ENCODE measurements around the gene AVPR1B.
"Not testable (repeated sequence)": the region's sequence is repeated elsewhere in the genome, so short reads cannot be mapped to it uniquely, and the experiment has no call there.

AVPR1B gene

GRCh38 chr1:206075786-206076755, 41.1 kb downstream of the AVPR1B start:
- Histone ChIP-seq H3K27ac (ENCODE audit: low read length) (no peak overlapping the region), H3K36me3 (ENCODE audit: control insufficient read depth, low read depth, low read length) (no peaks in the 10 kb centered on the region), H3K4me1 (ENCODE audit: control insufficient read depth, low read depth, low read length) (peaks cover 8% of the 10 kb centered on the region), H3K9ac (ENCODE audit: low read length) (no peak overlapping the region), H3K27me3 (ENCODE audit: control insufficient read depth, insufficient read depth, low read length) (no peaks in the 10 kb centered on the region), H3K9me3 (ENCODE audit: control insufficient read depth, low read depth, low read length) (no peaks in the 10 kb centered on the region), H3K4me3 (ENCODE audit: low read length) (no peak overlapping the region)

DNA sequence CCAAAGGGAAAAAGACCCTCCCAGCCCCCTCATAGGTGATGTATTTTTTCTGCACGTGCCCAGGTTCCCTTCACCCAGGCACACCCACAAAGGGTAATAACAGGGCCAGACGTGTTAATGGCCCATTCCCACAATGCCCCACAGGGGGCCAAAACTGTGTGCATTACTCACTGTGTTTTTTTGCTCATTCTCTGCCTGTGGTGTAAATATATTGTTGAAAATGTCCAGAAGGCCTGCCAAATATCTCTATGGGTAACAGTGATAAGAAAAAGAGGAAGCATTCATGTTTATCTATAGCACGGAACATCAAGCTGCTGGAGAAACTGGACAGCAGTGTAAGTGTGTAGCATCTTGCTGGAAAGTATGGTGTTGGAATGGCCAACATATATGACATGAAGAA, 42.3 kb downstream of the AVPR1B start:
- no peak overlapping the region for H3K27ac ChIP-seq (ENCODE audit: low read length)
- H3K4me1 ChIP-seq (ENCODE audit: control insufficient read depth, low read depth, low read length) = peaks cover 8% of the 10 kb centered on the region
- no peaks in the 10 kb centered on the region for H3K36me3 ChIP-seq (ENCODE audit: control insufficient read depth, low read depth, low read length)
- no peak overlapping the region for H3K4me3 ChIP-seq (ENCODE audit: low read length)
- no peak overlapping the region for H3K9ac ChIP-seq (ENCODE audit: low read length)
- H3K27me3 ChIP-seq (ENCODE audit: control insufficient read depth, insufficient read depth, low read length) = no peaks in the 10 kb centered on the region
- no peaks in the 10 kb centered on the region for H3K9me3 ChIP-seq (ENCODE audit: control insufficient read depth, low read depth, low read length)

GRCh38 chr1:206070627-206071304, 46.4 kb downstream of the AVPR1B start:
- Histone ChIP-seq H3K27ac (ENCODE audit: low read length) (no peak overlapping the region), H3K4me1 (ENCODE audit: control insufficient read depth, low read depth, low read length) (peaks cover 1% of the 10 kb centered on the region), H3K27me3 (ENCODE audit: control insufficient read depth, insufficient read depth, low read length) (no peaks in the 10 kb centered on the region), H3K9ac (ENCODE audit: low read length) (no peak overlapping the region), H3K36me3 (ENCODE audit: control insufficient read depth, low read depth, low read length) (no peaks in the 10 kb centered on the region), H3K9me3 (ENCODE audit: control insufficient read depth, low read depth, low read length) (no peaks in the 10 kb centered on the region), H3K4me3 (ENCODE audit: low read length) (no peak overlapping the region)

DNA sequence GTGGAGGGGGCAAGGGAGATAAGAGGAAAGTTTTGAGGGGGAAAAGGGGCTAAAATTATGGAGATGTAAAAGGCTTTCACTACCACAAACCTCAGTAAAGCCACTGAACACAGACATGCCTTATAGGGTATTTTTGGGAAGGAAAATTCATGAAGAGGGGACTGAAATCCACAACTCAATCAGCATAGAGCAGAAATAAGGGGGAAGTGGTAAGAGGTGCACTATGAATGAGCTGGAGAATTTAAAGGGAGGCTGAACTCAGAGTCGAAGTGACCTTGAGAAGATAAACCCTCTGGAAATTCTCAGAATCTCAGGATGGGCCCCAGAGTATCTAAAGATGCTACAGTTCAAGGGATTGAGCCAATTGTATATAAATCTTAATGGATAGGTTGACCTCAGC, 48.9 kb downstream of the AVPR1B start:
- Histone ChIP-seq H3K36me3 (ENCODE audit: control insufficient read depth, low read depth, low read length) (no peaks in the 10 kb centered on the region), H3K27me3 (ENCODE audit: control insufficient read depth, insufficient read depth, low read length) (no peaks in the 10 kb centered on the region), H3K27ac (ENCODE audit: low read length) (no peak overlapping the region), H3K9me3 (ENCODE audit: control insufficient read depth, low read depth, low read length) (no peaks in the 10 kb centered on the region), H3K9ac (ENCODE audit: low read length) (no peak overlapping the region), H3K4me3 (ENCODE audit: low read length) (no peak overlapping the region), H3K4me1 (ENCODE audit: control insufficient read depth, low read depth, low read length) (no peaks in the 10 kb centered on the region)

DNA sequence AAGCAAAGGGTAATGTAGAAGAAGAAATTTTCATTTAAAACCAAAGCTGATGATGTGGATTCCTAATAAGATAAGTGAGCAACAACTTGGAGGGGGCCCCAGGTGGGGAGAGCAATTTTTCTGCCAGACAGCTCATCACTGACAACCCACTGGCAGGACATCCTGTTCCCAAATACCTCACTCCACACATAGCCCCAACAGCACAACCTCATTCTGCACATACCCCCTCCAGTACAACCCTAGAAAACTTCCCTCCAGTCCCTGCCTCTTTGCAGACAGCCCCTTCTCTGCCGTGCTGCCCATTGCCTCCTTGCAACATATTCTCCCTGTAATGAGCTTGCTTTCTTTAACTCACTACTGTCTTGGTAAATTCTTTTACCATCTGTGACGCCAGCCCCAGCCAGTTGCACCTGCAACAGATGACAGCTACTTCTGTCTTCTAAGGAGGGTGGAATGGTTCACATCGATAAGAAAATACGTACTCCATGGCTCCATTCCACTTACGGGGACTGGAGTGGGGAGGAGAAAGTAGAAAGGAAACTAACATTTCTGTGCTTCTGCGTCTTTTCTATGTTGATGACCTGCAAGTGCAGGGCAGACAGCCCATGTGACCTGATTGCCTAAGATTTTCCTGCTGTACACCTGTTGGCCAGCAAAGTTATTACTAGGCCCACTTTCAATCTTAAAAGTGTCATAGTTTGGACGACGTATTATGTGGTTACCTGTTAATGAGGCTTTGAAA, 49.5 kb downstream of the AVPR1B start:
- Histone ChIP-seq H3K36me3 (ENCODE audit: control insufficient read depth, low read depth, low read length) (no peaks in the 10 kb centered on the region), H3K9ac (ENCODE audit: low read length) (no peak overlapping the region), H3K9me3 (ENCODE audit: control insufficient read depth, low read depth, low read length) (no peaks in the 10 kb centered on the region), H3K27me3 (ENCODE audit: control insufficient read depth, insufficient read depth, low read length) (no peaks in the 10 kb centered on the region), H3K27ac (ENCODE audit: low read length) (no peak overlapping the region), H3K4me3 (ENCODE audit: low read length) (no peak overlapping the region), H3K4me1 (ENCODE audit: control insufficient read depth, low read depth, low read length) (no peaks in the 10 kb centered on the region)

DNA sequence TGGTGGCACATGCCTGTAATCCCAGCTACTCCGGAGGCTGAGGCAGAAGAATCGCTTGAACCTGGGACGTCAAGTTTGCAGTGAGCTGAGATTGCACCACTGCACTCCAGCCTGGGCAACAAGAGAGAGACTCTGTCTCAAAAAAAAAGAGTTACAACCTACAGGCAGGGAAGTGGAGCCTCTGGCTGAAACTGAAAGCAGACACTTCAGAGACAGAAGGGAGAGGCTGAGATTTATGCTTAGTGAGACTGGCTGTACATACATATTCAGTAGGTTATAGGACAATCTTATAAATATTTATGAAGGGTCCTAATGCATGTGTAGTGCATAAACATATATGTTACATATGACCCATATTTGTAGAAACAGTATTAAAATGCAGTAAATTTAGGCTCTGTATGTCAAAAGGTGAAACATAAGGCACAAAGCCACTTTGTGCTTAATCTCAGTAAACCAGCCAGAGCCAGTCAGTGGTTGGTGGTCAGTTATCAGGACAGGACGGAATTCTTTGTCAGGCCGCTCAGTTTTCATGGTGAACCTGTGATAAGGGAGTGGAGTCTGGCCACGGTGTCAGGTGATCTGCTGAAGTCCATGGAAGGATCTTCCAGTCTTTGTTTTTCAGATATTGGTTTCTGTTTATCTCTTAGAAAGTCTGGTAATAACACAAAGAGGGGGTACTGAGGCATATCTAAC, 50.6 kb downstream of the AVPR1B start:
- no peak overlapping the region for H3K4me3 ChIP-seq (ENCODE audit: low read length)
- no peak overlapping the region for H3K9ac ChIP-seq (ENCODE audit: low read length)
- no peaks in the 10 kb centered on the region for H3K36me3 ChIP-seq (ENCODE audit: control insufficient read depth, low read depth, low read length)
- no peak overlapping the region for H3K27ac ChIP-seq (ENCODE audit: low read length)
- H3K4me1 ChIP-seq (ENCODE audit: control insufficient read depth, low read depth, low read length) = no peaks in the 10 kb centered on the region
- no peaks in the 10 kb centered on the region for H3K9me3 ChIP-seq (ENCODE audit: control insufficient read depth, low read depth, low read length)
- no peaks in the 10 kb centered on the region for H3K27me3 ChIP-seq (ENCODE audit: control insufficient read depth, insufficient read depth, low read length)

GRCh38 chr1:206065547-206066145, 51.5 kb downstream of the AVPR1B start:
- H3K4me1 ChIP-seq (ENCODE audit: control insufficient read depth, low read depth, low read length) = no peaks in the 10 kb centered on the region
- no peak overlapping the region for H3K9ac ChIP-seq (ENCODE audit: low read length)
- H3K9me3 ChIP-seq (ENCODE audit: control insufficient read depth, low read depth, low read length) = no peaks in the 10 kb centered on the region
- H3K36me3 ChIP-seq (ENCODE audit: control insufficient read depth, low read depth, low read length) = no peaks in the 10 kb centered on the region
- H3K27me3 ChIP-seq (ENCODE audit: control insufficient read depth, insufficient read depth, low read length) = no peaks in the 10 kb centered on the region
- no peak overlapping the region for H3K27ac ChIP-seq (ENCODE audit: low read length)
- H3K4me3 ChIP-seq (ENCODE audit: low read length) = no peak overlapping the region

DNA sequence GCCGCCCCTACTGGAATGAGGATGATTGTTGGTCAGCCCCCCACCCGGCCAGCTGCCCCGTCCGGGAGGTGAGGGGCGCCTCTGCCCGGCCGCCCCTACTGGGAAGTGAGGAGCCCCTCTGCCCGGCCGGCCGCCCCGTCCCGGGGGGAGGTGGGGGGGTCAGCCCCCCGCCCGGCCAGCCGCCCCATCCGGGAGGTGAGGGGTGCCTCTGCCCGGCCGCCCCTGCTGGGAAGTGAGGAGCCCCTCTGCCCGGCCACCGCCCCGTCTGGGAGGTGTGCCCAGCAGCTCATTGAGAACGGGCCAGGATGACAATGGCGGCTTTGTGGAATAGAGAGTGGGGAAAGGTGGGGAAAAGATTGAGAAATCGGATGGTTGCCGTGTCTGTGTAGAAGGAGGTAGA, 52.7 kb downstream of the AVPR1B start:
- not testable (repeated sequence) for H3K9ac ChIP-seq (ENCODE audit: low read length); H3K36me3 ChIP-seq (ENCODE audit: control insufficient read depth, low read depth, low read length); H3K27ac ChIP-seq (ENCODE audit: low read length); H3K4me1 ChIP-seq (ENCODE audit: control insufficient read depth, low read depth, low read length); H3K27me3 ChIP-seq (ENCODE audit: control insufficient read depth, insufficient read depth, low read length); H3K4me3 ChIP-seq (ENCODE audit: low read length); H3K9me3 ChIP-seq (ENCODE audit: control insufficient read depth, low read depth, low read length)

DNA sequence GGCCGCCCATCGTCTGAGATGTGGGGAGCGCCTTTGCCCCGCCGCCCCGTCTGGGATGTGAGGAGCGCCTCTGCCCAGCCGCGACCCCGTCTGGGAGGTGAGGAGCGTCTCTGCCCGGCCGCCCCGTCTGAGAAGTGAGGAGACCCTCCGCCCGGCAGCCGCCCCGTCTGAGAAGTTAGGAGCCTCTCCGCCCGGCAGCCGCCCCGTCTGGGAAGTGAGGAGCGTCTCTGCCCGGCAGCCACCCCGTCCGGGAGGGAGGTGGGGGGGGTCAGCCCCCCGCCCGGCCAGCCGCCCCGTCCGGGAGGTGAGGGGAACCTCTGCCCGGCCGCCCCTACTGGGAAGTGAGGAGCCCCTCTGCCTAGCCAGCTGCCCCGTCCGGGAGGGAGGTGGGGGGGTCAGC, 53.2 kb downstream of the AVPR1B start:
- not testable (repeated sequence) for H3K9me3 ChIP-seq (ENCODE audit: control insufficient read depth, low read depth, low read length); H3K36me3 ChIP-seq (ENCODE audit: control insufficient read depth, low read depth, low read length); H3K27me3 ChIP-seq (ENCODE audit: control insufficient read depth, insufficient read depth, low read length); H3K27ac ChIP-seq (ENCODE audit: low read length); H3K9ac ChIP-seq (ENCODE audit: low read length); H3K4me3 ChIP-seq (ENCODE audit: low read length); H3K4me1 ChIP-seq (ENCODE audit: control insufficient read depth, low read depth, low read length)

DNA sequence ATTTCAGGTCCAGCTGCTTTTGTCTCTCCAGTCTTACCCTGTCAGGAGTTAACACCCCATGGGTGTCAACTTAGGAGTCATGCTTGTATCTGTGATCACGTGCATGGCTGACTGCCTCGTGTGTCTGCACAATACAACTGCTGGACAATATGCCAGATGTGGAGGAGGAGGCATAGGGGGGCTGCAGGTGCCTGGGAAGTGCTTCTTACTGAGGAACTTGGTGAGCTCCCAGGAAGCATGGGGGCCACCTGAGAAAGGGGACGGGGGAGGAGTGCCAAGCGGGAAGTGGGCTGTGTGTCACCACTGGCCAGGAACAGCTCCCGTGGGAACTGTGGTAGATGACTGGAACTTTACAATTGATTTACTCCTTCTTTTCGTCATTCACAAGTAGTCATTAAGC, 54.7 kb downstream of the AVPR1B start:
- H3K9ac ChIP-seq (ENCODE audit: low read length) = no peak overlapping the region
- no peaks in the 10 kb centered on the region for H3K4me1 ChIP-seq (ENCODE audit: control insufficient read depth, low read depth, low read length)
- no peaks in the 10 kb centered on the region for H3K27me3 ChIP-seq (ENCODE audit: control insufficient read depth, insufficient read depth, low read length)
- no peaks in the 10 kb centered on the region for H3K9me3 ChIP-seq (ENCODE audit: control insufficient read depth, low read depth, low read length)
- H3K4me3 ChIP-seq (ENCODE audit: low read length) = no peak overlapping the region
- no peaks in the 10 kb centered on the region for H3K36me3 ChIP-seq (ENCODE audit: control insufficient read depth, low read depth, low read length)
- H3K27ac ChIP-seq (ENCODE audit: low read length) = no peak overlapping the region

- H3K27me3 ChIP-seq (ENCODE audit: control insufficient read depth, insufficient read depth, low read length) = no peaks in the 10 kb centered on the region
- no peak overlapping the region for H3K4me3 ChIP-seq (ENCODE audit: low read length)
- no peaks in the 10 kb centered on the region for H3K36me3 ChIP-seq (ENCODE audit: control insufficient read depth, low read depth, low read length)
- no peak overlapping the region for H3K27ac ChIP-seq (ENCODE audit: low read length)
- H3K4me1 ChIP-seq (ENCODE audit: control insufficient read depth, low read depth, low read length) = no peaks in the 10 kb centered on the region
- H3K9me3 ChIP-seq (ENCODE audit: control insufficient read depth, low read depth, low read length) = no peaks in the 10 kb centered on the region
- H3K9ac ChIP-seq (ENCODE audit: low read length) = no peak overlapping the region
Observed at GRCh38 chr1:206060844-206061243, 56.3 kb downstream of the AVPR1B start.

Measured in iPS-18a (cell line).